ENCODE data around the gene PADI3. TPM values are rescaled to one million over a fixed set of nuclear protein-coding genes. Genes with fewer than 3 reads are reported as not detected.

Gene PADI3
- total RNA-seq, 1 experiment from 2014 or later, result 0.61 TPM

- no peak for TF ChIP-seq STAT6 (CRISPR knock-in tag; conservative IDR thresholded peaks at IDR 0.05; ENCODE audit: low read depth)
- TF ChIP-seq USF2 (CRISPR knock-in tag; IDR thresholded peaks at IDR 0.05), result no peak
- TF ChIP-seq SMAD4 (CRISPR knock-in tag; IDR thresholded peaks at IDR 0.05), result no peak
Measured at GRCh38 chr1:17272066-17272465, 23.2 kb downstream of the PADI3 start (continued).

GRCh38 chr1:17272646-17273045 lies 23.7 kb downstream of the PADI3 start:
- Mint-ChIP-seq H3K27me3 (ENCODE audit: low read depth) (no peaks in the 10 kb centered on the region), H3K36me3 (no peaks in the 10 kb centered on the region), H3K27ac (no peak overlapping the region), H3K9me3 (no peaks in the 10 kb centered on the region), H3K4me1 (no peaks in the 10 kb centered on the region), H3K4me3 (no peak overlapping the region)
- ATAC-seq (no peak), DNase-seq (ENCODE audit: low spot score) (no peak)
- ChIA-PET POLR2A (no interaction called here), CTCF (interaction anchor here (0.9 to 1.6 kb wide), 4 partner anchors 25 to 38 kb away, joined by 3 to 6 read pairs (median 4); no protein-coding TSS in a partner anchor)
- no peak for TF ChIP-seq NR1H2 (CRISPR knock-in tag; IDR thresholded peaks at IDR 0.05)
- TF ChIP-seq KAT7 (CRISPR knock-in tag; IDR thresholded peaks at IDR 0.05; ENCODE audit: borderline replicate concordance), result no peak
- TF ChIP-seq MLX (CRISPR knock-in tag; IDR thresholded peaks at IDR 0.05), result no peak
- TF ChIP-seq ZBTB43 (CRISPR knock-in tag; IDR thresholded peaks at IDR 0.05), result no peak
- TF ChIP-seq NFYB (CRISPR knock-in tag; conservative IDR thresholded peaks at IDR 0.05; ENCODE audit: low read depth), result no peak
- no peak for TF ChIP-seq ZNF219 (CRISPR knock-in tag; IDR thresholded peaks at IDR 0.05; ENCODE audit: borderline replicate concordance)
- no peak for TF ChIP-seq ERG (CRISPR knock-in tag; IDR thresholded peaks at IDR 0.05)
- no peak for TF ChIP-seq ZNF532 (CRISPR knock-in tag; IDR thresholded peaks at IDR 0.05; ENCODE audit: borderline replicate concordance)
- TF ChIP-seq IRF2 (CRISPR knock-in tag; IDR thresholded peaks at IDR 0.05; ENCODE audit: borderline replicate concordance, low read depth), result no peak
- TF ChIP-seq GTF2I (CRISPR knock-in tag; conservative IDR thresholded peaks at IDR 0.05), result no peak
- no peak for TF ChIP-seq FOXP4 (CRISPR knock-in tag; IDR thresholded peaks at IDR 0.05)
- no peak for TF ChIP-seq MXD4 (CRISPR knock-in tag; IDR thresholded peaks at IDR 0.05; ENCODE audit: borderline replicate concordance)
- TF ChIP-seq ZMAT4 (CRISPR knock-in tag; IDR thresholded peaks at IDR 0.05), result no peak
- TF ChIP-seq USF1 (CRISPR knock-in tag; IDR thresholded peaks at IDR 0.05), result no peak
- no peak for TF ChIP-seq ZNF425 (CRISPR knock-in tag; conservative IDR thresholded peaks at IDR 0.05)

All from WTC11 (cell line).